Measurements from ENCODE around the gene PCDH9. TPM values are rescaled to one million over a fixed set of nuclear protein-coding genes. Genes with fewer than 3 reads are reported as not detected.

Gene PCDH9
- polyA plus RNA-seq, 3 donors = 0.03 TPM; not detected in 1

- no peak for DNase-seq
- Histone ChIP-seq H3K79me2 (ENCODE audit: insufficient read depth, low read length) (no peaks in the 10 kb centered on the region), H3K4me2 (replicated peaks; ENCODE audit: extremely low read depth, low read length, poor library complexity, severe bottlenecking) (no peak overlapping the region), H2AFZ (ENCODE audit: insufficient read depth, low read depth, low read length, poor library complexity, severe bottlenecking) (no peak overlapping the region), H3K27ac (ENCODE audit: low read depth in 1 of 2, low read length in 2 of 2) (no peak overlapping the region), H3K4me1 (ENCODE audit: control insufficient read depth in 1 of 2, insufficient read depth in 2 of 2, low read length in 2 of 2) (no peaks in the 10 kb centered on the region), H3K36me3 (replicated peaks in 1 of 2; ENCODE audit: control insufficient read depth in 1 of 2, insufficient read depth in 2 of 2, low read length in 2 of 2) (no peaks in the 10 kb centered on the region), H3K4me3 (replicated peaks in 1 of 3; ENCODE audit: low read depth in 2 of 3, low read length in 3 of 3) (no peak overlapping the region), H3K9me3 (replicated peaks in 1 of 2; ENCODE audit: control insufficient read depth in 1 of 2, insufficient read depth in 1 of 2, low read length in 2 of 2) (no peaks in the 10 kb centered on the region), H4K20me1 (ENCODE audit: insufficient read depth, low read length) (no peaks in the 10 kb centered on the region), H3K9ac (ENCODE audit: insufficient read depth, low read length, poor library complexity, severe bottlenecking) (no peak overlapping the region), H3K27me3 (ENCODE audit: control insufficient read depth in 2 of 2, insufficient read depth in 2 of 2, low read length in 2 of 2) (no peaks in the 10 kb centered on the region)
- H3K4me3 Mint-ChIP-seq = no peak overlapping the region
- WGBS (ENCODE audit: insufficient coverage) = no CpG with 5 or more reads among the region's 3 CpGs
- H3K27me3 Mint-ChIP-seq (ENCODE audit: low read depth in 3 of 3) = no peaks in the 10 kb centered on the region
- TF ChIP-seq CTCF (IDR thresholded peaks at IDR 0.05) = no peak
- H3K4me1 Mint-ChIP-seq = no peaks in the 10 kb centered on the region
- H3K27ac Mint-ChIP-seq = no peak overlapping the region
- intact Hi-C loops (cut with micrococcal nuclease) = no loop called here
- no peaks in the 10 kb centered on the region for H3K36me3 Mint-ChIP-seq
- no peaks in the 10 kb centered on the region for H3K9me3 Mint-ChIP-seq
Measured at GRCh38 chr13:66462187-66462586, 767.9 kb downstream of the PCDH9 start.

GRCh38 chr13:66461021-66461420, 769.1 kb downstream of the PCDH9 start:
- Histone ChIP-seq H3K36me3 (replicated peaks in 1 of 2; ENCODE audit: control insufficient read depth in 1 of 2, insufficient read depth in 2 of 2, low read length in 2 of 2) (no peaks in the 10 kb centered on the region), H3K9ac (ENCODE audit: insufficient read depth, low read length, poor library complexity, severe bottlenecking) (no peak overlapping the region), H2AFZ (ENCODE audit: insufficient read depth, low read depth, low read length, poor library complexity, severe bottlenecking) (no peak overlapping the region), H3K4me2 (replicated peaks; ENCODE audit: extremely low read depth, low read length, poor library complexity, severe bottlenecking) (no peak overlapping the region), H4K20me1 (ENCODE audit: insufficient read depth, low read length) (no peaks in the 10 kb centered on the region), H3K4me3 (replicated peaks in 1 of 3; ENCODE audit: low read depth in 2 of 3, low read length in 3 of 3) (no peak overlapping the region), H3K27me3 (ENCODE audit: control insufficient read depth in 2 of 2, insufficient read depth in 2 of 2, low read length in 2 of 2) (no peaks in the 10 kb centered on the region), H3K4me1 (ENCODE audit: control insufficient read depth in 1 of 2, insufficient read depth in 2 of 2, low read length in 2 of 2) (no peaks in the 10 kb centered on the region), H3K9me3 (replicated peaks in 1 of 2; ENCODE audit: control insufficient read depth in 1 of 2, insufficient read depth in 1 of 2, low read length in 2 of 2) (no peaks in the 10 kb centered on the region), H3K27ac (ENCODE audit: low read depth in 1 of 2, low read length in 2 of 2) (no peak overlapping the region), H3K79me2 (ENCODE audit: insufficient read depth, low read length) (no peaks in the 10 kb centered on the region)
- no CpG with 5 or more reads among the region's 1 CpG for WGBS (ENCODE audit: insufficient coverage)
- DNase-seq = no peak
- Mint-ChIP-seq H3K27ac (no peak overlapping the region), H3K4me3 (no peak overlapping the region), H3K9me3 (no peaks in the 10 kb centered on the region), H3K36me3 (no peaks in the 10 kb centered on the region), H3K27me3 (ENCODE audit: low read depth in 3 of 3) (no peaks in the 10 kb centered on the region), H3K4me1 (no peaks in the 10 kb centered on the region)
- TF ChIP-seq CTCF (IDR thresholded peaks at IDR 0.05) = no peak
- intact Hi-C loops (cut with micrococcal nuclease) = no loop called here
